C4-2B (cell line): Measurements from ENCODE around the gene SSNA1.

Experiments
- H3K27ac ChIP-seq: fragments of 450-650 bp; 2 replicates; pipeline ENCODE4 v1.5.1; 2017
- CTCF ChIP-seq: fragments of 450-650 bp; conservative IDR thresholded peaks from 2 replicates; pipeline ENCODE4 v1.5.1; 2017; ENCODE audit warnings: mild to moderate bottlenecking
- ZFX ChIP-seq: fragments of 450-650 bp; IDR thresholded peaks from 2 replicates; pipeline ENCODE4 v1.6.1; 2017

The SSNA1 gene

GRCh38 chr9:137211532-137211931 lies 23.1 kb downstream of the SSNA1 start:
- H3K27ac ChIP-seq = no peak overlapping the region
- TF ChIP-seq ZFX (no peak), CTCF (no peak)

GRCh38 chr9:137212520-137212919 lies 24.0 kb downstream of the SSNA1 start:
- TF ChIP-seq CTCF (no peak), ZFX (no peak)
- H3K27ac ChIP-seq = no peak overlapping the region

- no peak for TF ChIP-seq ZFX
- no peak; the same call in 1 of the 2 replicates for TF ChIP-seq CTCF
- H3K27ac ChIP-seq = no peak overlapping the region
Measured at GRCh38 chr9:137213160-137214060, 24.9 kb downstream of the SSNA1 start.

GRCh38 chr9:137214620-137215019 lies 26.1 kb downstream of the SSNA1 start:
- TF ChIP-seq ZFX (no peak), CTCF (no peak)
- H3K27ac ChIP-seq = no peak overlapping the region

GRCh38 chr9:137215196-137215986 lies 26.9 kb downstream of the SSNA1 start:
- no peak overlapping the region for H3K27ac ChIP-seq
- TF ChIP-seq ZFX (no peak), CTCF (no peak)

GRCh38 chr9:137216188-137216965 lies 27.9 kb downstream of the SSNA1 start:
- H3K27ac ChIP-seq = peak overlapping the region; percentile 98
- TF ChIP-seq CTCF (no peak), ZFX (no peak)
